NCI-H1436 (cell line): ENCODE results near the gene URB1.
"Not testable (repeated sequence)": the region's sequence is repeated elsewhere in the genome, so short reads cannot be mapped to it uniquely, and the experiment has no call there.

Experiments
- DNase-seq: peaks from one replicate; lab custom pipeline; 2025; lab: John Stamatoyannopoulos, UW

URB1 gene

DNA sequence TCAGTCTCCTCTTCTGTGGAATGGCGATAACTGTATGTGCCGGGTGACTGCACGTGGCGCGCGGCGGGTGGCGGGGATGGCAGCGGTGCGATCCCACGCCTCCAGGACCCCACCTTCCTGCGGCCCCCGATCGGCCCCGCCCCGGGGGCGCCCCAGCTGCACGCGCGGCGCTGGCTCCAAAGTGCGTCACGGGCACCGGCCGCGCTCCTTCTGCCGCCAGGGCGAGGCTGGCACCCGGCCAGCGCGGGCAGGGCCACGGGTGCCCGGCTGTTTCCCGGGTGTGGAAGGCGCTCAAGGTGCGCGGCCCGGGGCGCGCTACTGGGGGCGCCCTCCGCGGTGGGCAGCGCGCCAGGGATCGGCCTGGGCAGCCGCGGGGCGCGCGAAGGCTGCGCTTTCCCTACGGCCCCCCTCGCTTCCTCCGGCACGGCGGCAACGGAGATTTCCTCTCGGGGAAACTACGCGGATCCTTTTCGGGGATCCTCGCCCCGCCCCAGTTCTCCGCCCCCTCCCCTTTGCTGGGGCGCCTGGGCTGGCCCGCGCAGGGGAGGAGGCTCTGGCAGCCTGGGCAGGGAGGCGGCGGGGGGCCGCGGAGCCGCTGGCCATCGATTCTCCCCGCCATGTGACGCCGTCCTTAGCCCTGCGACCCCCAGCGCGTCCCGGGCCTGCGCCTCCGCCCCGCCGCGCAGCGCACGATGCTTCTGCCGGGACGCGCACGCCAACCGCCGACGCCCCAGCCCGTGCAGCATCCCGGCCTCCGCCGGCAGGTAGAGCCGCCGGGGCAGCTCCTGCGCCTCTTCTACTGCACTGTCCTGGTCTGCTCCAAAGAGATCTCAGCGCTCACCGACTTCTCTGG, 19.6 kb upstream of the URB1 start, which contains the start of gene EVA1C:
Gene EVA1C, plus strand, starts transcription at position 545 of the 853 bp plus-strand sequence. Its CDS starts 148 bp downstream, at position 693.
- peak; percentile 41 for DNase-seq

DNA sequence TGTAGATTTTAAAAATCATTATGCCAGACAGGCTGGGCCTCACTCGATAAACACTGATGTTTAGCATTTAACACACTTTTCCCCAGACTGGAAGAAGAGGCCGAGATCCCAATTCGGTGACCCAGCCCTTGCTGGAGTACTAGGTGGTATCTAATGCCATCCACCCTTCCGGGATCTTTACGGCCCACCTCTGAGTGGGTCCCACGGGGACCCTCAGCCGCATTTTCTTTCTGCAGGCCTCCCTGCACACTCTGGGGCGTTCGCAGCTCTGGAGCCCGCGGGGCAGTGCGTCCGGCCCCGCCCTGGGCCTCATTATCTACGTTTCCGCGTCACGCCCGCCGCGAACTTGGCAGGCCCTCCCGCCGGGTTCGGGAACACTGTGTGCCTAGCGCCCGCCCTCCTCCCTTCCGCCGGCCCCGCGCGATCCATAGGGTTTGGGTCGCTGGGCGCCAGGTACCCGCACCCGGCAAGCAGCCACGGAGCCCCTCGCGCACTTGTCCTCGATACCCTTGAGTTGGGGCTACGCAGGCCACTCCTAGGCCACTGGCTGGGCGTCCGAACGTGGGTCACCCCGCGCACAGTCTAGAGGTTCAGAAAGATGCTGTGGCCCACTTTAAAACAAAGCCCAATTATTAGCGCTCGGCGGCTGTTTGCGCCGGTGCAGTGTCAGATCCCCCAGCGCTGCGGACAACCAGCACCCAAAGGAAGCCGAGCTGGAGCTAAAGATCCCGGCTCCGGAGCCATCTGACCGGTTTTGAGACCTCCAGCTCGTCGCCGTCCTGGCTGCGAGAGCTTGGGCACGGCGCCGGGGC, 18.7 kb upstream of the URB1 start:
- DNase-seq: peak; percentile 33

DNA sequence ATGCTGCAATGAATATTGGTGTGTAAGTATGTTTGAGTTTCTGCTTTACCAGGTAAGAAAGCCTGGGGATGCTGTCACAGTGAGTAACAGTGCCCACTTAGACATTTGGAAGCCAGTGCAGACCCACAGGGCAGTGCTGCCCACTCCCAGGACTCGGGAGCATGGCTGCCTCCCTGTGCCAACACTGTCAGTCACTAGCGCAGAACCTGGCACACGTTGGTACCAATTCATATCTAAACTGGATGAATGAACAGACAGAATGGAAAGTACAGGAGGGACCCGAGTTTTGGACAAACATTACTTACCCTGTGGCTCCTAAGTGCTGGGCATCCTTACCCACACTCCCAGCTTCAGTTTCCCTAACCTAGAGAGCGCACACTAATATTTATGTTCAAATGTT, 18.1 kb upstream of the URB1 start:
- DNase-seq: no peak

DNA sequence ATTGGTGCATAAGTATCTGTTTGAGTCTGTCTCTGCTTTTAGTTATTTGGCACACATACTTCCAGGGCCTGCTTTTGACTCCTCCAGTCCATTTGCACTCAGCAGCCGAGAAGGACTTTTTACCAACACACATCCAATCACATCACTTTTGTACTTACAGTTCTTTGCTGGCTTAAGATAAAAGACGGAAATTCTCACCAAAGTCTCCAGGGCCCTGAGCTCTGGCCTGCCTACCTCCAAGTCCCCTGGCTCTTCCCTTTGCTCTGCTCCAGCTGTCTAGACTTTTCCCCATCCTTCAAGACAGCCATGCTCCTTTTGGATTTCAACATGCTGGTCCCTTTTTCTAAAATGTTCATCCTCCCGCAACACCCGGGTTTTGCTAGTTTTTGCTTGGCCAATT, 17.5 kb upstream of the URB1 start:
- no peak for DNase-seq

DNA sequence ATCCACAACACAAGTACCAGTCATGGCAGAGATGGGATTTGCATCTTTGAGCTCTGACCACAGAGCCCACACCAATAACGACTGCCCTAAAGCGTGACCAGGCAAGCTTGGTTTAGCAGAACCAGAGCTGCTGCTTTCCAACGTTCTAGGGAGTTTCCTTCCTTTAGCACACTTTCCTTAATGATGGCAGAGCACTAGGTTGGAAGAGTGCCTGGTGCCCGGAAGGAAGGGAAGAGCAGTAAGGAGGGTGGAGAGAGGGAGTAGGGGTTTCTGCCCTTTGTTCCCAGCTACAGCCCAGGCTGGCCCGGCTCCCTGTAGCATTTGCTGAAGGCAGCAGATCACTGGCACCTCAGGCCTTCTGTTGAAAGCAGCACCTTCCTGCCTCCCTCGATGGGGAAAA, 13.6 kb upstream of the URB1 start:
- DNase-seq: no peak

DNA sequence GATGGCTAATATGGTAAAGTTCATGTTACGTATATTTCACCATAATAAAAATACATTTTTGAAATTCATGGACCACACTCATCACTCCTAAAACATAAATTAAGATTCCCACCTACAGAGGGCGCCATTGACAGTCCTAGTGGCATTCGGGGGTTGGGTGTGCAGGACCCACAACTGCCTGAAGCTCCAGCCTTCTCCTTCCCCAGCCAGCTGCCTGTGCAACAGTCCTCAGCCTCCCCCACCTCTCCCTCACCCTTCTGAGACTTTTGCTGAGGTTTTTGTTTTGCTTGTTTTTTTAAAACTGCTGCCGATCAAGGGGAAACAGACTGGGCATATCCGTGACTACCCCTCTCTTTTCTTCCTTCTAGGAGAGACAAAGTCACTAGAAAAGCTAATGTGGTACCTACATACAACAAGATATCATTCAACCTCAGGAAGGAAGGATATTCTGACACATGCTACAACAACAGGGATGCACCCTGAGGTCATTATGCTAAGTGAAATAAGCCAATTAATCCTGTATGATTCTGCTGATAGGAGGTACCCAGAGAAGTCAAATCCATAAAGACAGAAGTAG, 10.5 kb upstream of the URB1 start:
- DNase-seq: peak; percentile 58

DNA sequence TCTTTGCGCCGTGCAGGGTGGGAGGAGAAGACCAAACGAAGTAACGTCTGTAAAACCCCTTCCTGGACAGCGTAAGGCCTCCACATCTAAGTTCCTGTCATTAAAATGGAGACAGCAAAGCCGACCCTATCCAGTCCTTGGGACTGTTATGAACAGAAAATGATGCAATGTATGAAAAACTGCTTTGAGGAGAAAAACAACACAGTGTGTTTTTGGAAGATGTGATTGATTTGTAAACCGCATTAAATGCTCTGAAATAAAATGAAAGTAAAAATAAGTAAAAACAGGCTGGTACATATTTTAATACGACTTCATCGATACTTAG, 827 bp upstream of the URB1 start:
- DNase-seq: no peak

DNA sequence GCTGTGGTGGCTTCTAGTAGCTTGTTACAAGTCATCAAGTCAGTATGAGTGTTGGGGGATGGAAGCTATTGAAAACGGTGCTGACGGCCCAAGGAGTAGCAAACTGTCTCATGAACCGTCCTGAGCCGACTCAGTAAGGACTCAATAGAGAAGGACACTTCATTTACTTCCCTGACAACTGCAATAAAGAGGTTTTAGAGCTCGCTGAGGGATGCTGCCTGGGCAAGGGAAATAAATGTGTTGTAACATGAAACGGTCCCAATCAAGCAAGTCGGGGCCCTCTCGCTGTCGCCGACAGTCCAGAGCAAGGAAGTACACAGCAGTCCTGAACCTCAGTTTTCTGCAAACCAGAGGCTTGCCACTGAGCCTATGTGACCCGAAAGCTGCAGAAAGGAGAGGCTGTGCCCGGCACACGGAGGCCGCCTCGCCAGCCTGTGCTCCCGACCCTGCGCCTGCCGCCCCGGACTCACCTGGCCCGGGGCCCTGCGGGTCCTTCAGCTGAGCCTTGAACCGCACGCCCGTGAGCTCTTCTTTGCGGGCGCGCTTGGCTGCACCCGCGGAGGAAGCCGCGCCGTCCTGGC, 423 bp downstream of the URB1 start:
- DNase-seq: no peak

DNA sequence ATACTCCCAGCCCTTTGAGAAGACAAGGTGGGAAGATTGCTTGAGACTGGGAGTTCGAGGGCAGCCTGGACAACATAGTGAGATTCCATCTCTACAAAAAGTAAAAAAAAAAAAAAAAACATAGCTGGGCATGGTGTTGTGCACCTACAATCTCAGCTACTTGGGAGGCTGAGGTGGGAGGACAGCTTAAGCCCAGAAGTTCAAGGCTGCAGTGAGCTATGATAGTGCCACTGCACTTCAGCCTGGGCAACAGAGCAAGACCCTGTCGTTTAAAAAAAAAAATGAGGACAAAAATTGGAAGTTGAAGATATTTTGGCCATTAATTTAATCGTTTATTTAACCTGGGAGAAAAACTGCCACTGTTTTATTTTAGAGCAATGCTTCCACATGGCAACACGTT, 1.1 kb downstream of the URB1 start:
- no peak for DNase-seq

DNA sequence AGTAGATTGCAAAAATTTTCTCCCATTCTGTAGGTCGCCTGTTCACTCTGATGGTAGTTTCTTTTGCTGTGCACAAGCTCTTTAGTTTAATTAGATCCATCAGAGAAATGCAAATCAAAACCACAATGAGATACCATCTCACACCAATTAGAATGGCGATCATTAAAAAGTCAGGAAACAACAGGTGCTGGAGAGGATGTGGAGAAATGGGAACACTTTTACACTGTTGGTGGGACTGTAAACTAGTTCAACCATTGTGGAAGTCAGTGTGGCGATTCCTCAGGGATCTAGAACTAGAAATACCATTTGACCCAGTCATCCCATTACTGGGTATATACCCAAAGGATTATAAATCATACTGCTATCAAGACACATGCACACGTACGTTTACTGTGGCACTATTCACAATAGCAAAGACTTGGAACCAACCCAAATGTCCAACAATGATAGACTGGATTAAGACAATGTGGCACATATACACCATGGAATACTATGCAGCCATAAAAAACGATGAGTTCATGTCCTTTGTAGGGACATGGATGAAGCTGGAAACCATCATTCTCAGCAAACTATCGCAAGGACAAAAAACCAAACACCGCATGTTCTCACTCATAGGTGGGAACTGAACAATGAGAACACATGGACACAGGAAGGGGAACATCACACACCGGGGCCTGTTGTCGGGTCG, 2.1 kb downstream of the URB1 start:
- not testable (repeated sequence) for DNase-seq

DNA sequence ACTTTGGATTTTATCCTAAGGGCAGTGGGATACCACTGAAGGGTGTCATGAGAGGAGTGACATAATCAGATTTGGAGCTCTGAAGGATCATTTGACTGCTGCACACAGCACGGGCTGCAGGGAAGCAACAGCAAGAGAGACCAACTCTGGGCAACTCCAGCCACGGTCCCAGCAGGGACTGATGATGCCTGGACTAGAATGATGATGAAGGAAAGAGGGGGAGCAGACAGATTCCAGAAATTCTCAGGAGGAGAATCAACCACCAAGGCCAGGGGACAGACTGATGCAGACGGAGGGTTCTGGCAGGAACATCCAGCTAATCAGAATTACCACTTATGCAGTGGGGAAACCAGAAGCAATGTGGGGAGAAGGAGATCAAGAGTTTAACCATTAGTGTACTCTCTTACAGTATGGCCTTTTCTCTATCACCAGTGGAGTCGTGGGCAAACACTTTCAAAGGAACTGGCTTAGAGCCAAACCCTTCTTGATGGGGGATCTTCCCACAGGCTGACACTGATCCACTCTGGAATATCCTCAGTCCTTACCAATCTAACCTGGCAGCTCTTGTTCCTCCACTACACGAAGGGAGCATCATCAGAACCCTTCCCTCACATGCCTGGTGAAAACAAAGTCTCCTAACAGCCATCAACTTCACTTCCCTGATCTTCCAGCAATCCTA, 3.3 kb downstream of the URB1 start:
- no peak for DNase-seq

DNA sequence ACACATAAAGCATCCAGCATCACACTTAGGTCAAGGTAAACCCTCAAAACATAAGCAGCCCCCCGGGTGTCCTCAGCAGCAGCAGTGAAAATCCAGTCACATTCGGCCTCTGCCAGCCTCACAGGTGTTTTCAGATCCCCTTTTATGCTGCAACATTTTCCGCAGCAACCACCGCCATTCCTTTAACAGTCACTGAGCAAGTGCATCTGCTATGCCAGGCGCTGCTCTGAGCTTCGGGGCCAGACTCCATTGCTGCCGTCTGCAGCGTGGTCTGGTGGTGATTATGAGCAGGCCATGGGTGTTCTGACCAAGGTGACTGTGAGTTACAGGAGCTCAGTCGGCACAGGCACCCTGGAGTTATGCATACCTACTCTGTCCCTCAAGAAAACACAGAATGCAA, 4.5 kb downstream of the URB1 start:
- no peak for DNase-seq

DNA sequence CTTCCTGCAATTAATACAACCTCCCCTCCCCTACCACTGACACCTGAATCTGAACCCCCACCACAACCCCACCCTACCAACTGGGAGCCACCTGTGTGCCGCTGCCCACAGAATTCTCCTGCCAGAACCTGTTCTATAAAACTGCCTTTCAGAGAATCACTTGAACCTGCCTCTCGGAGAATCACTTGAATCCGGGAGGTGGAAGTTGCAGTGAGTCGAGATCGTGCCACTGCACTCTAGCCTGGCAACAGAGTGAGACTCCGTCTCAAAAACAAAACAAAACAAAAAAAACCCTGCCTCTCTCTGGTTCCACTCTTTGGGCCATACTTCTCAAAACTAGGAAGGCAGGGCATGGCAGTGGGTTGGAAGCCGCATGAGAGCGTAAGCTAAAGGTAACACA, 5.7 kb downstream of the URB1 start:
- DNase-seq: no peak

DNA sequence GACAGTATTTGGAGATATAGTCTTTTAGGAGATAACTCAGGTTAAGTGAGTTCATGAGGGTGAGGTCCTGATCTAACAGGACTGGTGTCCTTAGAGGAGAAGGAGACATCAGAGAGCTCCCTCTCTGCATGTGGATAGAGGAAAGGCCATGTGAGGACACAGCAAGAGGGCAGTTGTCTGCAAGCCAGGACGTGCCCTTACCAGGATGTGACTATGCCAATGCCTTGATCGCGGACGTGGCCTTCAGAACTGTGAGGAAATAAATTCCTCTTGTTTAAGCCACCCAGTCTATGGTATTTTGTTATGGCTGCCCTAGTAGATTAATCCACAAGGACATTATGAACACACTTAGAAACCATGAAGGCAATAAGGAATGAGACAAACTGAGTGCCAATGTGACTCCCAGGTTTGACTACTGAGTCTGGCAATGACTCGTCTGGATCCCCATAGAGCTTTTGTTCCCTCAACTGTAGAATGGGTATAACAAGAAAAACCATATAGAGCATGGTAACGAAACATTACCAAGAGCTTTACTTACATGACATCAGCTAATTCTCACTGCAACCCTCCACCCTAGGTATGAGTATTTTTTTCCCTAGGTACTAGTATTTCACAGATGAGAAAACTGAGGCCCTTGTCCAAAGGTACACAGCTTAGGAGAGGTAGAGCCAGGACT, 6.5 kb downstream of the URB1 start:
- DNase-seq: no peak

DNA sequence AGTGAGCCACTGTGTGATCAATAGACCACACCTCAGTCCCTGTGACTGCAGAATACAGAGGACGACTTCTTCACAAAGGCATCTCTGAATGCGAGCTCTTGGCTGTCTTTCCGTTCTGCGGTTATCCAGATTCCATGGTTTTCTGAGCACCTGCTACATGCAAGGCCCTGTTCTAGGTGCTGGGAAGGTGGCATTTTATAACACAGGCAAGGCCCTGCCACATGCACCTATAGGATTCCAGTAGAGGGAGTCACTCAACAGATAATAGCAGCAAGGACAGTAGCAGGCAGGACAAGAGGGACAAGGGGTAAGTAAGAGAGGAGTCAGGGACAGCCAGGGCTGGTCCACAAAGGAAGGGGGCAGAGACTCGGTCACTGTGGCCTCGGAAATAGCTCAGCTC, 9.0 kb downstream of the URB1 start:
- no peak for DNase-seq

DNA sequence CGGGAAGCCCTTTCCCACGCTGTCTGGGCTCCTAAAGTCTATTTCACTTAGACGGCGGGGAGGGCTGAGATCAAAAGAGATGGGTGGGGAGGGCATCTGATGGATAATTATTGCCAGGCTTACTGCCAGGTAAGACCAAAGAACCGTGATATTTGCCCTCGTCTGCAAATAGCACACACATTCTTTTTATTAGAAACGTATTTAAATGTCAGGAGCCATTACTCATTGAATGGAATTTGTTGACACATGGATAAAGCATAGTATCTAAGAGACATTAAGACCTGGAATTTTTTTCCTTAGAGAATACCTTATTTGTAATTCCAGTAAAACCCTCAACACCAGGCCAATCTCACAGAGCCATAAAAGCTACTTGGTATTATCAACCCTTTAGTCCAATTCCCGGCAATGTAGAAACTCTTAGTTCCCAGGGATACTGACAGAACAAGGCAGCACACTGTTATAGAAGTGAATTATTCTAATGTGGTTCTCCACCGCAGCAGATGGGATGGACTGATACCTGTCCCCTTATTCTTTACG, 10.6 kb downstream of the URB1 start:
- DNase-seq: no peak

DNA sequence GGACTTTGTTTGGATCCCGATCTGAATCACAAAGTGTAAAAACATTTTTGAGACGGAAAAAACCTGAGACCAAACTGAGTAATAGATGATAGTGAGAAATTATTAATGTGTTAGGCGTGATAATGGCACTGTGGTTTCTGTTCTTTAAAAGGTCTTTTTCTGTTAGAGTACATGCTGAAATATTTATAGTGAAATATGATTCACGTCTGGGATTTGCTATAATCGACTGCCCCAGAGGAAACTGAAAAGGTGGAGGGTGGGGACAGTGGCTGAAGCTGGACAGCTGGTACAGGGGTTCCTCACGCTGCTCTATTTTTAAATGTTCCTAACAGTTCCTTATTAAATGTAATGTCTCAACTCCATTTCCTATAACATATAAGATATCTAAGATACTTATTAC, 11.2 kb downstream of the URB1 start:
- DNase-seq: no peak

DNA sequence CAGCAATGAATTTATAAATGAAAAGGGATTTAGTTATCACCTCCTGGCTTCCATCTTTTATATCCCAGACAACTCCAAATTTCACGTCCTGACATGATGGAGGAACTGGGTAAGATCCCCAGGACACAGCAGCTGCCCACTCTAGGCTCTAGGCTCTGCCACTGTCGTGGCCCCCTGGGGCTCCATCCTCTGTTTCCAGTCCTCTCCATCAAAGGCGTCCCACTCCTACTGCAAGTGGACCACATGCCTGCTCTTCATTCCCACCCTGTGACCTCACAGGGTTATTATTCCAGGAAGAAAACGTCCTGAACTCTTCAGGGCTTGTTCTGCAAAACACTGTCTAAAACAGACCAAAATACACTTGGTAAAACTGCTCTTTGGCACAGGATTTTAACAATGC, 11.9 kb downstream of the URB1 start:
- DNase-seq: no peak

DNA sequence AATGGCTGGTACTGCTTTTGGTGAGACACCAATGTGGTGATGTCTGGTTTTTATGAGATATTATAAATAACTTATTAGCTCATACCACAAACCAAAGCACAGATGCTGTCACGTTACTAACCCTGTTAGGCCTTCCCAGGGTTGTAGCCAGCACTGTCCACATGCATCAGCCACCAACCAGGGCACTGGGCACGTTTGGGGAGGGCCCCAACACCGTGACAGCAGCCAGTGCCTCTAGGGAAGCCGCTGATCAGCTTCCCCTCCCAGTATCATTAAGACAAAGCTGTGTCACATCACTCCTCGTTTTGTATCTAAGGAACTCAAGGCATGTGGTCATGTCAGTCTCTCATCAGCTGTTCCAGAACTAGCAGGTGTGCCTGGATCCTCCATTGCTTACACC, 13.9 kb downstream of the URB1 start:
- no peak for DNase-seq

DNA sequence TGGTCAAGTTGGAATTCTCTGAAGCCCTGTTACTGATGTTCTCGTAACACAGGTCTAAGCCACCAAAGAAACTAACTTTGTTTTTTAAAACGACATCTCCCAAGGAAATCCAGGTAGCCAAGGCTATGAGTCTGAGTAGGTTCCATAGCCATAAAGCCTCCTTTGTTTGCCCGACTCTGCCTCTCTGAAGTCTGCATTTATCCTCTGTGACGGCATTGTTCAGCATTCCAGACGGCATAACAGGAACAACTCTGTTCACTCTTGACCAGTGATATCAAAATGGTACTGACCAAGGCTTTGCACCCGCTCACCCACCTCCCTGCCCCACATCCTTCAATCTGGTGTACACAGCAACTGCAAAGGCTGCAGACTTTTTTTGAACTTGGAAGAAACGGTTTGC, 14.8 kb downstream of the URB1 start:
- DNase-seq: no peak

DNA sequence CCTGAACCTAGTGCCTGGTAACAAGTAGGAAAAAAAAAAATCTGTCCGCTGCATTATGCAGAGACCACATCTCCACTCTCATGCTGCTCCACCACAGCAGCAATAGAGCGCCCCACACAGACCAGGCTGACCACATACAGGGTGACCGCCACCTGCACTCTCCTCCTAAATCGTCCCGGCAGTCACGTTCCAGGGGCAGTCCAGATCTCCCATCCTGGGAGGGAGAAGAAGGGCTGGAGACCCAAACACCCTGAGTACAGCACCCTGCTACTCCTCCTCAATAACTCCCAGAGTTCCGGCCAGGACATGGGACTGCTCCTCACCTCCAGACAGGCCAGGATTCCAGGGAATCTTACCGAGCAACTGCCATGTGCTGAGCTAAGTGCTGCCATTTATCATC, 15.3 kb downstream of the URB1 start:
- no peak for DNase-seq
